Loucy (cell line): ENCODE results near the gene MXD4.

Experiments used
- H2AFZ ChIP-seq: fragments of 200-600 bp; sonication (generic); 2 replicates; pipeline ENCODE4 v1.6.0; 2016; ENCODE audit warnings: antibody characterized with exemption, mild to moderate bottlenecking, low read length, moderate library complexity
- H3F3A ChIP-seq: fragments of 200-600 bp; 2 replicates; pipeline ENCODE4 v1.6.0; 2016; ENCODE audit warnings: antibody characterized with exemption, low read depth, mild to moderate bottlenecking
- H3K27me3 ChIP-seq: fragments of 200-600 bp; sonication (generic); 2 replicates; pipeline ENCODE4 v1.6.1; 2014; ENCODE audit warnings: low read length, mild to moderate bottlenecking; ENCODE audit not compliant: insufficient read depth, poor library complexity, severe bottlenecking
- H3K36me3 ChIP-seq: fragments of 200-600 bp; sonication (generic); 2 replicates; pipeline ENCODE4 v1.6.1; 2016; ENCODE audit warnings: low read length; ENCODE audit not compliant: insufficient read depth
- H3K4me1 ChIP-seq: fragments of 200-600 bp; sonication (generic); 2 replicates; pipeline ENCODE4 v1.5.1; 2014; ENCODE audit warnings: low read length, mild to moderate bottlenecking; ENCODE audit not compliant: insufficient read depth, poor library complexity, severe bottlenecking
- H3K4me2 ChIP-seq: fragments of 200-600 bp; sonication (generic); 2 replicates; pipeline ENCODE4 v1.6.0; 2014; ENCODE audit warnings: antibody characterized with exemption, low read length, low read depth, mild to moderate bottlenecking; ENCODE audit not compliant: poor library complexity, severe bottlenecking
- H3K4me3 ChIP-seq: fragments of 200-600 bp; sonication (generic); 2 replicates; pipeline ENCODE4 v1.5.1; 2014; ENCODE audit warnings: low read length, mild to moderate bottlenecking, mixed read lengths; ENCODE audit not compliant: poor library complexity, severe bottlenecking
- H3K79me2 ChIP-seq: fragments of 200-600 bp; sonication (generic); 2 replicates; pipeline ENCODE4 v1.6.1; 2014; ENCODE audit warnings: low read length; ENCODE audit not compliant: insufficient read depth
- H3K9ac ChIP-seq: fragments of 200-600 bp; sonication (generic); 2 replicates; pipeline ENCODE4 v1.6.0; 2014; ENCODE audit warnings: mild to moderate bottlenecking, low read depth, low read length, moderate library complexity; ENCODE audit not compliant: poor library complexity, severe bottlenecking
- H3K9me2 ChIP-seq: fragments of 200-600 bp; sonication (generic); replicated peaks from 2 replicates; pipeline ENCODE4 v1.6.1; 2016; ENCODE audit warnings: low read depth, low read length, mixed read lengths
- H3K9me3 ChIP-seq: fragments of 200-600 bp; sonication (generic); 2 replicates; pipeline ENCODE4 v1.6.1; 2014; ENCODE audit warnings: mild to moderate bottlenecking, antibody characterized with exemption, low read length, low read depth; ENCODE audit not compliant: insufficient read depth
- H4K20me1 ChIP-seq: fragments of 200-600 bp; sonication (generic); 2 replicates; pipeline ENCODE4 v1.6.0; 2014; ENCODE audit warnings: antibody characterized with exemption, low read length, mild to moderate bottlenecking; ENCODE audit not compliant: insufficient read depth, poor library complexity, severe bottlenecking
- CTCF ChIP-seq: fragments of 200-600 bp; sonication (generic); conservative IDR thresholded peaks from 2 replicates; pipeline ENCODE4 v1.5.1; 2014; ENCODE audit warnings: mild to moderate bottlenecking, antibody characterized with exemption, low read length
- EZH2phosphoT487 ChIP-seq: fragments of 200-600 bp; IDR thresholded peaks from 2 replicates; pipeline ENCODE4 v1.6.1; 2018; ENCODE audit warnings: antibody characterized with exemption, mild to moderate bottlenecking, moderate library complexity, borderline replicate concordance

The MXD4 gene

GRCh38 chr4:2241410-2242353 is 20.2 kb downstream of the MXD4 start, which contains the start of the genes HAUS3 and POLN:
Gene HAUS3, minus strand, starts transcription at chr4:2242121. Its CDS starts 1,175 bp downstream, at chr4:2240946.
Gene POLN, minus strand, starts transcription at chr4:2242121. Its CDS starts 12,890 bp downstream, at chr4:2229231.
- 0 out of 2 replicates have a peak, but pooled peaks cover 3% of the 10 kb centered on the region for H3F3A ChIP-seq
- H3K4me1 ChIP-seq, result peaks cover 69% of the 10 kb centered on the region
- peaks cover 51% of the 10 kb centered on the region for H4K20me1 ChIP-seq
- H2AFZ ChIP-seq, result peak within 1 kb of the TSS; percentile 87
- H3K9me2 ChIP-seq, result no peaks in the 10 kb centered on the region
- no peaks in the 10 kb centered on the region for H3K9me3 ChIP-seq
- H3K36me3 ChIP-seq, result no peaks in the 10 kb centered on the region
- no peaks in the 10 kb centered on the region for H3K27me3 ChIP-seq
- peak within 1 kb of the TSS; percentile 83 for H3K9ac ChIP-seq
- H3K4me3 ChIP-seq, result peak within 1 kb of the TSS; percentile 89
- peaks cover 51% of the 10 kb centered on the region for H3K79me2 ChIP-seq
- H3K4me2 ChIP-seq, result peak within 1 kb of the TSS; percentile 92
- TF ChIP-seq EZH2phosphoT487, result no peak
- TF ChIP-seq CTCF, result no peak

- TF ChIP-seq EZH2phosphoT487, result no peak
- TF ChIP-seq CTCF, result no peak
- peaks cover 55% of the 10 kb centered on the region for H4K20me1 ChIP-seq
- H3K79me2 ChIP-seq, result peaks cover 57% of the 10 kb centered on the region
These were observed 20.9 kb downstream of the MXD4 start for GRCh38 chr4:2241003-2241402.

GRCh38 chr4:2236944-2237666 is 24.8 kb downstream of the MXD4 start:
- H2AFZ ChIP-seq, result no peak overlapping the region
- peaks cover 71% of the 10 kb centered on the region for H3K4me1 ChIP-seq
- peaks cover 87% of the 10 kb centered on the region for H3K79me2 ChIP-seq
- TF ChIP-seq CTCF (no peak), EZH2phosphoT487 (no peak)
- H3K27me3 ChIP-seq, result no peaks in the 10 kb centered on the region
- H3K9me2 ChIP-seq, result no peaks in the 10 kb centered on the region
- H3K9me3 ChIP-seq, result no peaks in the 10 kb centered on the region
- H3K36me3 ChIP-seq, result peaks cover 17% of the 10 kb centered on the region
- H3F3A ChIP-seq, result no peaks in the 10 kb centered on the region
- peaks cover 72% of the 10 kb centered on the region for H4K20me1 ChIP-seq
- peak overlapping the region; percentile 92 for H3K4me2 ChIP-seq
- H3K9ac ChIP-seq, result peak overlapping the region; percentile 83
- H3K4me3 ChIP-seq, result peak overlapping the region; percentile 89

More at GRCh38 chr4:2241003-2241402, 20.9 kb downstream of the MXD4 start:
- H3K27me3 ChIP-seq, result no peaks in the 10 kb centered on the region
- no peaks in the 10 kb centered on the region for H3K9me2 ChIP-seq
- peak overlapping the region; percentile 92 for H3K4me2 ChIP-seq
- no peaks in the 10 kb centered on the region for H3K9me3 ChIP-seq
- no peak overlapping the region for H2AFZ ChIP-seq
- no peaks in the 10 kb centered on the region for H3K36me3 ChIP-seq
- peak overlapping the region; percentile 89 for H3K4me3 ChIP-seq
- 0 out of 2 replicates have a peak, but pooled peaks cover 3% of the 10 kb centered on the region for H3F3A ChIP-seq
- H3K4me1 ChIP-seq, result peaks cover 73% of the 10 kb centered on the region
- peak overlapping the region; percentile 83 for H3K9ac ChIP-seq
